OCI-LY7 (cell line): ENCODE data around the gene ZDHHC14. TPM values are rescaled to one million over a fixed set of nuclear protein-coding genes. Genes with fewer than 3 reads are reported as not detected.

ENCODE experiments used
- BruUV-seq: library from RNA; stranded (reverse); fragments of 400-500 nt; replicated peaks from 2 replicates; lab custom pipeline; 2021; lab: Mats Ljungman, UMichigan
- CTCF ChIA-PET: fragments of 300-600 bp; sonication (Branson Sonifier 250); formaldehyde crosslinking; loops from one replicate; lab custom pipeline; 2022; ENCODE audit warnings: antibody characterized with exemption; ENCODE audit not compliant: unreplicated experiment; lab: Charles Lee
- POLR2A ChIA-PET: fragments of 300-600 bp; sonication (Branson Sonifier 250); formaldehyde crosslinking; loops from one replicate; lab custom pipeline; 2022; ENCODE audit warnings: antibody characterized with exemption; lab: Charles Lee
- DNase-seq: peaks from one replicate; pipeline ENCODE4 v3.0.0-alpha.2; 2015; ENCODE audit warnings: low spot score
- H2AFZ ChIP-seq: fragments of 200-600 bp; sonication (generic), shearing (Covaris generic); 2 replicates; pipeline ENCODE4 v1.6.1; 2014; ENCODE audit warnings: mild to moderate bottlenecking, antibody characterized with exemption, low read length, moderate library complexity
- H3K27ac ChIP-seq: fragments of 200-600 bp; sonication (generic); 2 replicates; pipeline ENCODE4 v1.5.1; 2014; ENCODE audit warnings: mixed run types, low read depth, mild to moderate bottlenecking, moderate library complexity, low read length, inconsistent platforms; ENCODE audit not compliant: poor library complexity, severe bottlenecking
- H3K36me3 ChIP-seq: fragments of 200-600 bp; sonication (generic); 2 replicates; pipeline ENCODE4 v1.6.1; 2014; ENCODE audit warnings: mild to moderate bottlenecking, antibody characterized with exemption, low read length, moderate library complexity, mixed read lengths; ENCODE audit not compliant: insufficient read depth
- H3K4me1 ChIP-seq: fragments of 200-600 bp; sonication (generic); 2 replicates; pipeline ENCODE4 v1.5.1; 2014; ENCODE audit warnings: mild to moderate bottlenecking, low read length; ENCODE audit not compliant: insufficient read depth, poor library complexity, severe bottlenecking
- H3K4me2 ChIP-seq: fragments of 200-600 bp; sonication (generic); 2 replicates; pipeline ENCODE4 v1.6.1; 2014; ENCODE audit warnings: mild to moderate bottlenecking, low read length
- H3K4me3 ChIP-seq: fragments of 200-600 bp; sonication (generic); 2 replicates; pipeline ENCODE4 v1.5.1; 2014; ENCODE audit warnings: mild to moderate bottlenecking, low read depth, low read length; ENCODE audit not compliant: poor library complexity, severe bottlenecking
- H3K79me2 ChIP-seq: fragments of 200-600 bp; sonication (generic); 2 replicates; pipeline ENCODE4 v1.6.1; 2016; ENCODE audit warnings: low read depth, mild to moderate bottlenecking, low read length, moderate library complexity, mixed read lengths; ENCODE audit not compliant: insufficient read depth
- H3K9me2 ChIP-seq: fragments of 200-600 bp; sonication (generic); 2 replicates; pipeline ENCODE4 v1.6.1; 2016; ENCODE audit warnings: mild to moderate bottlenecking, low read length, mixed read lengths; ENCODE audit not compliant: insufficient read depth
- H3K9me3 ChIP-seq: fragments of 200-600 bp; sonication (generic); 2 replicates; pipeline ENCODE4 v1.6.1; 2014; ENCODE audit warnings: mild to moderate bottlenecking, mixed run types, low read length, mixed read lengths
- H4K20me1 ChIP-seq: fragments of 200-600 bp; sonication (generic); 2 replicates; pipeline ENCODE4 v1.6.1; 2014; ENCODE audit warnings: mild to moderate bottlenecking, antibody characterized with exemption, low read length, moderate library complexity, mixed read lengths; ENCODE audit not compliant: insufficient read depth
- EZH2phosphoT487 ChIP-seq: fragments of 200-600 bp; sonication (generic); IDR thresholded peaks from 2 replicates; pipeline ENCODE4 v1.6.1; 2018; ENCODE audit warnings: low read depth, borderline replicate concordance, mild to moderate bottlenecking, mixed run types, antibody characterized with exemption, low read length, moderate library complexity, mixed read lengths
- intact Hi-C: fragments of 100-400 bp; cut with micrococcal nuclease; formaldehyde crosslinking; loops from one replicate; pipeline ENCODE4 v1.10.0; 2022; ENCODE audit not compliant: unreplicated experiment
- total RNA-seq, 2 experiments: library from RNA; depleted of rRNA in 1 of 2; stranded (reverse); fragments of >200 nt in 1 of 2; shearing (Covaris generic) in 1 of 2; gene quantifications; 2 replicates each; pipeline ENCODE4 v1.2.3, GENCODE V29; 2014 to 2022
- TF ChIP-seq, protein P1 (sequence below): fragments of 200-600 bp; sonication (generic); conservative IDR thresholded peaks from 2 replicates; pipeline ENCODE4 v1.5.1; 2014; ENCODE audit warnings: mild to moderate bottlenecking, antibody characterized with exemption, low read length, moderate library complexity, mixed read lengths

The ZDHHC14 gene
- total RNA-seq, 2 experiments from 2014 or later = 0.69 to 3.0 TPM

DNA sequence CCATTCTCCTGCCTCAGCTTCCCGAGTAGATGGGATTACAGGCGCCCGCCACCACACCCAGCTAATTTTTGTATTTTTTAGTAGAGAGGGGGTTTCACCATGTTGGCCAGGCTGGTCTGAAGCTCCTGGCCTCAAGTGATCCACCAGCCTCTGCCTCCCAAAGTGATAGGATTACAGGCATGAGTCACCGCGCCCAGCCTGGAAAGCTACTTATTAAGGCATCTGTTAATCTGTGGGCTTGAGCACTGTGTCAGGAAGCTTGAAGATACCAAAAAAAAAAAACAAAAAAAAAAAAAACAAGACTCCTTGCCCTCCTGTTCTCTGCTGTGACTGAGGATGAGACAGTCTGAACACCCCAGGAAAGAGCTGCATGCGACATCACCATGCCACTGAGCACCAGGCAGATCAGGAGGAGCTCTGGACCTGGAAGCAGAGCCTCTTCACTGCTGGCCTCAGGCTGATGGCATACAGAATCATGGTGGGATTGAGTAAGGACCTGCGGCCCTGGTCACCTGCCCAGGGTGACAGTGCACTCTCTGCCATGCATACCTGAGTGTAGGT lies 275.5 kb downstream of the ZDHHC14 start:
- DNase-seq = no peak
- H3K4me2 ChIP-seq = no peak overlapping the region
- no peaks in the 10 kb centered on the region for H3K9me2 ChIP-seq
- no peak overlapping the region for H3K27ac ChIP-seq
- CTCF ChIA-PET = no interaction called here
- no peaks in the 10 kb centered on the region for H3K9me3 ChIP-seq
- H4K20me1 ChIP-seq = no peaks in the 10 kb centered on the region
- TF ChIP-seq, protein P1, sequence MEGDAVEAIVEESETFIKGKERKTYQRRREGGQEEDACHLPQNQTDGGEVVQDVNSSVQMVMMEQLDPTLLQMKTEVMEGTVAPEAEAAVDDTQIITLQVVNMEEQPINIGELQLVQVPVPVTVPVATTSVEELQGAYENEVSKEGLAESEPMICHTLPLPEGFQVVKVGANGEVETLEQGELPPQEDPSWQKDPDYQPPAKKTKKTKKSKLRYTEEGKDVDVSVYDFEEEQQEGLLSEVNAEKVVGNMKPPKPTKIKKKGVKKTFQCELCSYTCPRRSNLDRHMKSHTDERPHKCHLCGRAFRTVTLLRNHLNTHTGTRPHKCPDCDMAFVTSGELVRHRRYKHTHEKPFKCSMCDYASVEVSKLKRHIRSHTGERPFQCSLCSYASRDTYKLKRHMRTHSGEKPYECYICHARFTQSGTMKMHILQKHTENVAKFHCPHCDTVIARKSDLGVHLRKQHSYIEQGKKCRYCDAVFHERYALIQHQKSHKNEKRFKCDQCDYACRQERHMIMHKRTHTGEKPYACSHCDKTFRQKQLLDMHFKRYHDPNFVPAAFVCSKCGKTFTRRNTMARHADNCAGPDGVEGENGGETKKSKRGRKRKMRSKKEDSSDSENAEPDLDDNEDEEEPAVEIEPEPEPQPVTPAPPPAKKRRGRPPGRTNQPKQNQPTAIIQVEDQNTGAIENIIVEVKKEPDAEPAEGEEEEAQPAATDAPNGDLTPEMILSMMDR = no peak
- TF ChIP-seq EZH2phosphoT487 = no peak
- no peak overlapping the region for H2AFZ ChIP-seq
- no peaks in the 10 kb centered on the region for H3K79me2 ChIP-seq
- POLR2A ChIA-PET = interaction anchor here (0.7 kb wide), 1 partner anchor 110 kb away, joined by 5 read pairs; no protein-coding TSS in a partner anchor
- no peaks in the 10 kb centered on the region for H3K4me1 ChIP-seq
- H3K4me3 ChIP-seq = no peak overlapping the region
- intact Hi-C loops = no loop called here
- H3K36me3 ChIP-seq = no peaks in the 10 kb centered on the region
- BruUV-seq = no TSS peak

DNA sequence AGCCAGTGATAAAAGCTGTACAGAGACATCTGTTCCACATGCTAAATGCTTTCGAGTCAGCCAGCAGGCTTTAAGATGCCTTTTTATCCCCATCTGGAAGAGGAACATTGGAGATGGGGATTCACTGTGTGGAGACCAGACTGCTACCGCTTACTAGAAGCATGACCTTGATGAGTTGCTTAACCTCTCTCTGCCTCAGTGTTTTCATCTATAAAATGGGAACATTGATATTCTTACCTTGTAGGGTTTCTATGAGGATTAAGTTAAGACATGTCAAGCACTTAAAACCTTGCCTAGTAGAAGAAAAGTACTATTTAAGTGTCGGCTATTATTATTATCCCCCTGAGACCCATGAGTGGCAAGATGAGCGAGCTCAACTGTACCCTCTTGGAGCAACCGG lies 276.8 kb downstream of the ZDHHC14 start:
- ChIA-PET POLR2A (no interaction called here), CTCF (no interaction called here)
- no peaks in the 10 kb centered on the region for H3K4me1 ChIP-seq
- BruUV-seq = no TSS peak
- H3K79me2 ChIP-seq = no peaks in the 10 kb centered on the region
- H4K20me1 ChIP-seq = no peaks in the 10 kb centered on the region
- DNase-seq = no peak
- no peak overlapping the region for H3K4me3 ChIP-seq
- TF ChIP-seq EZH2phosphoT487 = no peak
- TF ChIP-seq, protein P1 = no peak
- no peaks in the 10 kb centered on the region for H3K36me3 ChIP-seq
- no peak overlapping the region for H3K4me2 ChIP-seq
- no peaks in the 10 kb centered on the region for H3K9me2 ChIP-seq
- no peak overlapping the region for H3K27ac ChIP-seq
- intact Hi-C loops = no loop called here
- no peaks in the 10 kb centered on the region for H3K9me3 ChIP-seq
- no peak overlapping the region for H2AFZ ChIP-seq

DNA sequence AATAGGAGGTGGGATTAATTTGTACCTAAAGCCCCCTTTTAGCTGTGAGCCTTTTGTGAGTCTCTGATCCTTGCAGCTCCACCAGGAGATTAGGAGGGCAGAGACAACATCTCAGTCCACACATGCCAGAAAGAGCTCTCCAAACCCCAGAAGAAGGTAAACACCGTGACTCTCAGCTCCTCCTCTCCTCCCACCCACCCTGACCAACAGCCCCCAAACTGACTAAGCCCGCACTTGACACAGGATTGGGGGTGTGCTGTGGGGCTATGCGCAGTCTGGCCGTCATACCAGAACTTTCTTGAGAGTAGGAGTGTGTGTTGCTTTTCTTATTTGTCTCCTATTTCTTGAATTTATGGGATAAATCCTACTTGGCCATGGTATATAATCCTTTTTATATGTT lies 277.3 kb downstream of the ZDHHC14 start:
- no peak for TF ChIP-seq EZH2phosphoT487
- TF ChIP-seq, protein P1 = no peak
- H3K36me3 ChIP-seq = no peaks in the 10 kb centered on the region
- H3K79me2 ChIP-seq = no peaks in the 10 kb centered on the region
- intact Hi-C loops = no loop called here
- no peak overlapping the region for H2AFZ ChIP-seq
- no peaks in the 10 kb centered on the region for H3K9me3 ChIP-seq
- no peak overlapping the region for H3K4me3 ChIP-seq
- H3K4me1 ChIP-seq = no peaks in the 10 kb centered on the region
- no peak for DNase-seq
- BruUV-seq = no TSS peak
- no peaks in the 10 kb centered on the region for H4K20me1 ChIP-seq
- H3K27ac ChIP-seq = no peak overlapping the region
- ChIA-PET POLR2A (no interaction called here), CTCF (no interaction called here)
- H3K9me2 ChIP-seq = no peaks in the 10 kb centered on the region
- no peak overlapping the region for H3K4me2 ChIP-seq
